SJSA1 (cell line): ENCODE measurements around the gene TMEFF2. TPM values are rescaled to one million over a fixed set of nuclear protein-coding genes. Genes with fewer than 3 reads are reported as not detected.

Source experiments
- DNase-seq, 2 experiments: peaks; one replicate each; pipeline ENCODE4 v3.0.0-alpha.2; 2015 to 2020; ENCODE audit warnings: low spot score in 2 of 2, low read depth in 1 of 2
- H3K27ac ChIP-seq: fragments of 250-450 bp; sonication (Bioruptor Pico); 2 replicates; pipeline ENCODE4 v1.5.1; 2020; ENCODE audit warnings: mild to moderate bottlenecking, moderate library complexity
- H3K27me3 ChIP-seq: fragments of 250-450 bp; sonication (Bioruptor Pico); replicated peaks from 2 replicates; pipeline ENCODE4 v1.5.1; 2020; ENCODE audit warnings: mild to moderate bottlenecking, moderate library complexity
- H3K36me3 ChIP-seq: fragments of 250-450 bp; sonication (Bioruptor Pico); 2 replicates; pipeline ENCODE4 v1.5.1; 2020; ENCODE audit warnings: mild to moderate bottlenecking
- H3K4me1 ChIP-seq: fragments of 250-450 bp; sonication (Bioruptor Pico); replicated peaks from 2 replicates; pipeline ENCODE4 v1.6.1; 2021; ENCODE audit warnings: mild to moderate bottlenecking
- H3K4me3 ChIP-seq: fragments of 250-450 bp; sonication (Bioruptor Pico); 2 replicates; pipeline ENCODE4 v1.5.1; 2020; ENCODE audit warnings: mild to moderate bottlenecking
- H3K9me3 ChIP-seq: fragments of 250-450 bp; sonication (Bioruptor Pico); replicated peaks from 2 replicates; pipeline ENCODE4 v1.5.1; 2020; ENCODE audit warnings: mild to moderate bottlenecking
- total RNA-seq: library from RNA; depleted of rRNA; stranded (reverse); fragments of >200 nt; shearing (Covaris generic); gene quantifications from 2 replicates; pipeline ENCODE4 v1.2.3, GENCODE V29; 2014

The TMEFF2 gene
- total RNA-seq, 1 experiment from 2014 or later, result 0.16 TPM

- Histone ChIP-seq H3K27ac (0 out of 2 replicates have a peak overlapping the region, but pooled peaks have one; percentile 10), H3K27me3 (no peaks in the 10 kb centered on the region), H3K9me3 (no peaks in the 10 kb centered on the region), H3K36me3 (no peaks in the 10 kb centered on the region), H3K4me1 (peaks cover 7% of the 10 kb centered on the region; the same call in 1 of the 2 replicates), H3K4me3 (no peak overlapping the region)
- DNase-seq, result peak in 1 of 2 experiments; percentile 21
Measured at GRCh38 chr2:192026059-192026824, 168.5 kb downstream of the TMEFF2 start.

- no peak overlapping the region for H3K4me3 ChIP-seq
- DNase-seq, result no peak
Measured at GRCh38 chr2:192025637-192026036, 169.1 kb downstream of the TMEFF2 start.

GRCh38 chr2:192023006-192023405 is 171.7 kb downstream of the TMEFF2 start:
- Histone ChIP-seq H3K4me1 (peaks cover 7% of the 10 kb centered on the region; the same call in 1 of the 2 replicates), H3K36me3 (no peaks in the 10 kb centered on the region), H3K9me3 (no peaks in the 10 kb centered on the region), H3K27me3 (no peaks in the 10 kb centered on the region), H3K4me3 (no peak overlapping the region), H3K27ac (no peak overlapping the region)
- DNase-seq, result no peak

More at GRCh38 chr2:192025637-192026036, 169.1 kb downstream of the TMEFF2 start:
- H3K4me1 ChIP-seq, result peaks cover 7% of the 10 kb centered on the region; the same call in 1 of the 2 replicates
- H3K9me3 ChIP-seq, result no peaks in the 10 kb centered on the region
- no peak overlapping the region for H3K27ac ChIP-seq
- no peaks in the 10 kb centered on the region for H3K36me3 ChIP-seq
- H3K27me3 ChIP-seq, result no peaks in the 10 kb centered on the region

DNA sequence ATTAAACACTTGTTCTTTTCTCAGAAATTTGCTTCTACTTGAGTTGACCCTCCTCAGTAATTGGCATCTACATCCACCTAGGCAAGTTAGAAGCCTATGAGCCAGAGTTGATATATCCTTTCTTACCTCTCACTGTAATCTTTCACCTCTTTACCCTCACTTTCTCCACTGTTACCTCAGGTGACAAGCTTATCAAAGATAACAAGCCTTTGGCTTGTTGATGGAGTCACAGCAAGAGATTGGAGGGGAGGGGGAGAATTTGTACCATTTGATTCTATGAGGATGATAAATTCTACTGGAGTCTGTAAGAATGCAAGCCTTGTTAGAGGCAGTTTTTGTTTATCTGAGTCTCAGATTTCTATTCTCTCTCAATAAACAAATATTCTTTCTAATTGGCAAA is 176.9 kb downstream of the TMEFF2 start:
- Histone ChIP-seq H3K4me3 (no peak overlapping the region), H3K4me1 (no peaks in the 10 kb centered on the region), H3K27me3 (no peaks in the 10 kb centered on the region), H3K36me3 (no peaks in the 10 kb centered on the region), H3K27ac (no peak overlapping the region), H3K9me3 (no peaks in the 10 kb centered on the region)
- DNase-seq, result no peak

DNA sequence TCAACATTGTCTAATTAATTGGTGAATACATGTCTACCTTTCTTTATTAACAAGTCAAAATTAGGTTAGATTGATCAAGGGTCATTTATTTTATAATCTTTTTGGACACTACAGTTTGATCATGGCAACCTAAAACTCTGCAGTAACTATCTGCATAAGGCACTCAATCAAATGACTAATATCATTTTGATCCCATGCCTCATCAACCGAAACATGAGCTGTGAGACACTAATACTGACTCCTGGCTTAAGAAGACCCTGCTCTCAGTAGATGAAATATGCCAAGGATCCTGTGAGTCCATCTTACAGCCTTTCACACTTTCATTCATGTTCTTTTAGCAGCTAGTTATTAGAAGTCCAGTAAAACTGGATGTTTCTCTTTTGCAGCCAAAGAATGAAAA is 178.5 kb downstream of the TMEFF2 start:
- Histone ChIP-seq H3K27me3 (no peaks in the 10 kb centered on the region), H3K9me3 (no peaks in the 10 kb centered on the region), H3K4me1 (peaks cover under 1% of the 10 kb centered on the region), H3K4me3 (no peak overlapping the region), H3K27ac (no peak overlapping the region), H3K36me3 (no peaks in the 10 kb centered on the region)
- DNase-seq, result no peak

GRCh38 chr2:192013211-192013610 is 181.5 kb downstream of the TMEFF2 start:
- H3K4me1 ChIP-seq, result peaks cover 14% of the 10 kb centered on the region
- H3K9me3 ChIP-seq, result no peaks in the 10 kb centered on the region
- H3K27ac ChIP-seq, result no peak overlapping the region
- no peak for DNase-seq
- no peak overlapping the region for H3K4me3 ChIP-seq
- no peaks in the 10 kb centered on the region for H3K36me3 ChIP-seq
- no peaks in the 10 kb centered on the region for H3K27me3 ChIP-seq

GRCh38 chr2:192011196-192011595 is 183.5 kb downstream of the TMEFF2 start:
- no peaks in the 10 kb centered on the region for H3K36me3 ChIP-seq
- H3K4me3 ChIP-seq, result no peak overlapping the region
- peak in 1 of 2 experiments; percentile 26 for DNase-seq
- H3K27ac ChIP-seq, result no peak overlapping the region
- no peaks in the 10 kb centered on the region for H3K27me3 ChIP-seq
- H3K4me1 ChIP-seq, result peaks cover 14% of the 10 kb centered on the region
- H3K9me3 ChIP-seq, result no peaks in the 10 kb centered on the region

- Histone ChIP-seq H3K27ac (no peak overlapping the region), H3K4me3 (no peak overlapping the region), H3K9me3 (no peaks in the 10 kb centered on the region), H3K36me3 (no peaks in the 10 kb centered on the region), H3K4me1 (peaks cover 14% of the 10 kb centered on the region), H3K27me3 (no peaks in the 10 kb centered on the region)
- DNase-seq, result peak in 1 of 2 experiments; percentile 34
Measured at GRCh38 chr2:192010073-192010472, 184.7 kb downstream of the TMEFF2 start.

GRCh38 chr2:192007581-192008228 is 187.0 kb downstream of the TMEFF2 start:
- no peak for DNase-seq
- Histone ChIP-seq H3K4me1 (peaks cover 14% of the 10 kb centered on the region), H3K27ac (no peak overlapping the region)

DNA sequence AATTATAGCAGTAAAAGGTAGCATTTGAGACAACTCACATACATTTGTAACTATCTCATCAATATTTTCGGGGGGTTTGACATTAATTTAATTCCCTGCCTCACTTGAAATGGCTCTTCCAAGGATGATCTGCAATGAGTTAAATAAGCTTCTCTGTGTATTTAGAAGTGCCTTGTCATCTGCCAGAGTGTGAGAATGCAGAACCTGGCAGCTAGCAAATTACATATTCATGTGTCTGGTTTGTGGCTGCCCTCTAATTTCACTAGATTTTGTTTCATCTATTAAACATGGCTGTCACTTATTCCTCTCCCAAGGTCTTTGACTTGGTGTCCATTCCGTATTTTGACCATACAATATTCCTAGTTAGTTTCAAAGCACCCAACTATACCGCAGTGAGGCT is 189.5 kb downstream of the TMEFF2 start:
- H3K4me1 ChIP-seq, result peaks cover 10% of the 10 kb centered on the region
- no peaks in the 10 kb centered on the region for H3K36me3 ChIP-seq
- no peak overlapping the region for H3K27ac ChIP-seq
- no peak for DNase-seq
- H3K27me3 ChIP-seq, result no peaks in the 10 kb centered on the region
- H3K9me3 ChIP-seq, result no peaks in the 10 kb centered on the region
- H3K4me3 ChIP-seq, result no peak overlapping the region

More at GRCh38 chr2:192007581-192008228, 187.0 kb downstream of the TMEFF2 start:
- H3K4me3 ChIP-seq, result no peak overlapping the region
- no peaks in the 10 kb centered on the region for H3K27me3 ChIP-seq
- no peaks in the 10 kb centered on the region for H3K36me3 ChIP-seq
- H3K9me3 ChIP-seq, result no peaks in the 10 kb centered on the region

DNA sequence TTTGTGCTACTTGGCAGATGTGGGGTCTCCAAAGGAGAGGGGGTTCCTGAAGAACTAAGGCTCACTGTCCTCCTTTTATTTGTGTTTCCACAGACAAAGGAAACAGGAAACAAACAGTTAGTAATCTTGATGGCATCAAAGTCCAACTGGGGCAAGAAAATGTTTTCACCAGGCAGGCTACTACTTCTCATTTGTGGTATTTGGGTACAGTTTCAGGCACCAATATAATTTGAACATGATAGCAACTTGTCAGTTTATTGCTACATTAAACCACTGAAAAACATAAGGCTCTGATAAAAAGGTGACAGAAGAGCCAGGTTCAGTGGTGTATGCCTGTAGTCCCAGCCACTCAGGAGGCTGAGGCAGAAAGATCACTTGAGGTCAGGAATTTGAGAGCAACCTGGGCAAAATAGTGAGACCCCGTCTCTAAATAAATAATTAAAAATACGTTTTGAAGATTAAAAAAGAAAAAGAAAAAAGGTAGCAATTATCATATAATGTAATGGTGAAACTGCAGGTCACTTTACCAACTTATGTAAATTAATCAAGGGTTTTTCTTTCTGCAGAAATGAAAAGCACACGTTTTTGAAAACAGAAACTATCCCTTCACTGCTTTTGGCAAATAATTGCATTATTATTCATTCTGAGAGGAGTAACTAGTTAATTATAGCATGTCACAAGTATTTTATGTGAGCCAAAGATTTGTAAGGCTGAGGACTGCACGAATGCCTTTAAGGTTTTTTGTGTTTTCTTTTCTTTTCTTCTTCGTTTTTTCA is 190.4 kb downstream of the TMEFF2 start:
- Histone ChIP-seq H3K9me3 (no peaks in the 10 kb centered on the region), H3K4me1 (peaks cover 7% of the 10 kb centered on the region; the same call in 1 of the 2 replicates), H3K4me3 (no peak overlapping the region), H3K27me3 (no peaks in the 10 kb centered on the region), H3K36me3 (no peaks in the 10 kb centered on the region), H3K27ac (no peak overlapping the region)
- no peak for DNase-seq

- H3K36me3 ChIP-seq, result no peaks in the 10 kb centered on the region
- H3K4me1 ChIP-seq, result peaks cover 7% of the 10 kb centered on the region; the same call in 1 of the 2 replicates
- DNase-seq, result no peak
- H3K27ac ChIP-seq, result no peak overlapping the region
- H3K9me3 ChIP-seq, result no peaks in the 10 kb centered on the region
- no peak overlapping the region for H3K4me3 ChIP-seq
- H3K27me3 ChIP-seq, result no peaks in the 10 kb centered on the region
Measured at GRCh38 chr2:192002418-192002817, 192.3 kb downstream of the TMEFF2 start.

DNA sequence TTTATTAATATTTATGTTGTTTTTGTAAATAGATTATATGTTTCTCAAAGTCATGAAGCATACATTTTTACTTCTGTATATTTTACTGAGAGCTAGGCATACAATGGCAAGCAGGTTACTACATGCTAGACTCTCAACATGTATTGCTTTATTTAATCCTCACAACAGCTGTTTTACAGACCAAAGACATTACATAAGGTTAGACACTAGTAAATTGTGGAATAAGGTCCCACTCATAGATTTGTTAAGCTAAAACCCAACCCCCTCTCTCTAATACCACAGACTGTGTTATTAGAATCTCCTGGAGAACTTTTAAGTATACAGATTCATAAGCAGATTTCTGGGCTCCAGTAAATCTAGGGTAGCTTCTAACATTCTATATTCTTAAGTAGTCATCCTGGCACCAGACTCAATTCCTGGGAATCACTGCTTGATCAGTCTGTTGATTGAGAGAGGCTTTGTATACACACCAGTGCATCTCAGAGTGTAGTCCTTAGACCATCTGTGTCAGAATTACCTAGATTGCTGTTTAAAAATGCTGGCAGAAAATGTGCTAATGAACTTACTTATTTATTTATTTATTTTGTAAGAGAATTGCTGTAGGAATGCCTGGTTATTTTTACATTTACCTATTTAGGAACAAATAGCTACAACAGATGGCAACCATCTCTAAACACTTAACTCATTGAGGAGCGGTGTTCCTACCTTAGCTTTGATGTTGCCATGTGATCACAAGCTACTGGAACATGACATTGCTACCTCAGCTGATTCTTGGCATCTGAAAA is 194.3 kb downstream of the TMEFF2 start:
- H3K27me3 ChIP-seq, result no peaks in the 10 kb centered on the region
- H3K4me1 ChIP-seq, result peaks cover 7% of the 10 kb centered on the region; the same call in 1 of the 2 replicates
- H3K4me3 ChIP-seq, result no peak overlapping the region
- no peak overlapping the region for H3K27ac ChIP-seq
- no peaks in the 10 kb centered on the region for H3K36me3 ChIP-seq
- DNase-seq, result no peak
- H3K9me3 ChIP-seq, result no peaks in the 10 kb centered on the region
